ENCODE measurements around the gene C5orf47.

The C5orf47 gene

DNA sequence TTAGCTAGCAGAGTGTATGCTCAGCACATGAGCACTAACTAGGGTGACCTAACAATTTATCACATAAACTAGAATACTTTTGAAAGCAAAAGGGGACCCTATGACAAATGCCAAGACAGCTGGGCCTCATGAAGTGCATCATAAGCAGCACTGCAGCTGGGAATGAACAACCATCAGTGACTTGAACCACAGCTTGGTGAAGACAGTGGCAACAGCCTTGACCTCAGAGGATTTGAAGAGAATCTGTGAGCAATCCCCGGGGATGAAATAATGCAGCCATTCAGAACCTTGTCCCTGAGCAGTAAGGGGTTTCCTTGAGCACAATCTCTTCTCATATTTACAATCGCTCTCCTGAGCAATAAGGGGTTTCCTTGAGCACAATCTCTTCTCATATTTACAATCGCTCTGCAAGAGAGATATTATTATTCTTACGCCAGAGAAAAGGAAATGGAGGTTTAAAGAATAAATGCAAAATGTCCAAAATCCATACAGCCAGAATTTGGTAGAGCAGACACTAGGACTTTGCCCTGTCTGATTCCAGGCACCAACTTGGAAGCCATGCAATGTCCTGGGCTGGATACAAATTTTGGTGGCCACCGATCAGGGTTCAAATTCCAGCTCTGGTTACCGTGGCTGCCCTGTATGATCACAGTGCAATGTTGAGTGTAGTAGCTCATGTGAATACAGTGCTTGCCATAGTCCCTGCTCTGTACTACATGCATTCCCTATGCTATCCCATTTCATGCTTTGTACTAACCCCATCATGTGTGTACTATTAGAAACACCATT lies 55.7 kb downstream of the C5orf47 start:
- DNase-seq (ENCODE audit: low read depth, low spot score) = no peak

DNA sequence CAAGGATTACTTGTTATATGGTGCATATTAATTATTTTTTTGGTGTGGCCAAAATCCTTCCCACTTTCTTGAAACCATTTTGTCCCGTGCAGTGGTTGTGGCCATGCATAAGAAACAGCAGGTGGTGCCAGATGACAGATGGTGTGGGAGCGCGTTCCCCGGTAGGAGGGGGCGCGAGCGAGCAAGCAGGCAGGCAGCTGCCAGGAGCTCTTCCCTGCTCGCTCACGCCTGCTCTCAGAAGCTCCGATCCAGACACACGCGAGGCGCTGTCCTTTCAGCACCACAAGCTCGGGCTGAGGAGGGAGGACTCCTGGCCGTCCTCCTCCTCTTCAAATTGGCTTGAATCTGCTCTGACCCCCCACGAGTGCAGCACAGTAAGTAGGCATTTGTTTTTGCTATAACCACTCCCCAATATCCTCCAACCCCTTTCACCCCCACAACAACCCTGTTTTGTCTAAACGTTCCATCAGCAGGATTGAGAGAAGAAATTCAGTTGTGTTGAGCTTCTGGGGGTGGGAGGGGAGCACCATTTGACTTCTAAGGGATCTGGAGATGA lies 56.6 kb downstream of the C5orf47 start, which contains the start of gene NSG2:
TSS of gene NSG2 (plus strand) at position 237 of the 556 bp plus-strand sequence. CDS start 1,050 bp downstream, outside the sequence.
- DNase-seq (ENCODE audit: low read depth, low spot score) = peak; percentile 5

DNA sequence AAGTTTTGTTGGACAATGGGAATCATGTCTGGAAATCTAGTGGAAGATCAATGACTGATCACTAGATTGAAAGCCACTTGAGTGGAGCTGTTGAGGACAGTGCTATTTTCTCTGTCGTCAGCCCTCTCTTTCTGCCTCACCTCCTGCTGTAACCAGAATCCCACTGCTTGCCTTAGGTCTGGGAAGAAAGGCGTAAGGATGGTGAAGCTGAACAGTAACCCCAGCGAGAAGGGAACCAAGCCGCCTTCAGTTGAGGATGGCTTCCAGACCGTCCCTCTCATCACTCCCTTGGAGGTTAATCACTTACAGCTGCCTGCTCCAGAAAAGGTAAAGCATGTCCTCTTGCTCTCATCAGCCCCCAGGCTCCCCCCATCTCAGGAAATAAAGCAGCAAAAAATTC lies 57.6 kb downstream of the C5orf47 start:
- DNase-seq (ENCODE audit: low read depth, low spot score) = no peak

DNA sequence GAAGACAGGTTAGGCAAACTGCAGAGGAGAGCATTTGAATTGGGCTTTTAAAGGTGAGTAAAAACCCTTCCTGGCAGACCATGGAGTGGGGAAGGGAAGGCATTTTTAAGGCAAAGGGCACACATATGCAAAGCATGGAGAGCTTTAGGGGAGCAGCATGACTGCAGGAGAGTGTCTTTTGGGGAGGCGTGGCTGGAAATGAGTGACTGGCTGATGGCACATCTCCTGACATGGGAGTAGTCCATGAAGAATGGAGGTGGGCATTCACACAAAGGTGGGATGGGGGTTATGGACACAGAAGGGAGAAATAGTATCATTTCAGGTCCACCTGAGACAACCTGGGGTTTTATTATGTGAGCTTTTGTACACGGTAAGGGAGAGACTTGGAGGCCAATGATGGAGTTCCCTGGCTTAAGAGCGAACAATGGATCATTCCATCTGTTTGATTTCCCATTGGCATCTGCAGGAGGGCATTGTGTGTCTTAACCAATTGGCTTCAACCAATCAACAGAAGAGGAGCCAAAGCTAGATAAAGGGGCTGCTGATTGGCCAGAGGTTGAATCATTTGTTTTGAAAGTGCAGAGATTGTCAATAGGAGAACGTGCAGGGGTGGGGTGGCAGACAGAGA lies 58.6 kb downstream of the C5orf47 start:
- DNase-seq (ENCODE audit: low read depth, low spot score) = no peak

DNA sequence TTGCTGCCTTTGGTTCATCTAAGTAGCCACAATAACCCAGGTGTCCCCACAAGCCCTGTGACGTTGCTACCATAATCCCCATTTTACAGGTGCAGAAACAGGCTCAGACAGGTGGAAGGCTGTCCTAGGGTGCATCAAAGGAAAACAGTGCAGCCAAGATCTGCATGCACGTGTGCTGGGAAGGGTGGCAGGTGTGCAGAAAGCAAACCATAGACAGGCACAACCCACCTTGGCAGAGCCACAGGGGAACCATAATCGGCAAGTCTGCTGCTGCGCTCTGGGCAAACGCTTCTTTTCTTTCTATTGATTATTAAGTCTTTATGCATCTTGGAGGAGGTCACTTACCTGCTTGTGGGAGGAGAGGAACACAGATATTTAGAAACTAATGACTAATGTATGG lies 63.7 kb downstream of the C5orf47 start:
- no peak for DNase-seq (ENCODE audit: low read depth, low spot score)

DNA sequence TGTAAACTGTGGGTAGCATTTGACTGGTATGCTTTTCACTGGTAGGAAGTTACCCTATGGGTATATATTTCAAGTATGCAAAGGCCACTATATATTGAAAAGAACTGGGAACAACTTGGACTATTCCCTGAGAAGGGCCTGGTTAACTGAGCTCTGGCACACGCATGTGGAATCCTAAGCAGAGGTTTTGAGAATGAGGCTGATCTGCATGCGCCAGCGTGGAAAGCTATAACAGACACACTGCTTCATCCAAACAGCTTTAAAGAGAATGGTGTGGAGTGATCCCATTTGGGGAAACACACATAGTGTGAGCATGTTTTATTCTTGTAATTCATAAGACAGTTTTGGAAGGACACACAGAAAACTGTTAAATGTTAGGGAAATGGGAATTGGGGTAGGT lies 64.9 kb downstream of the C5orf47 start:
- no peak for DNase-seq (ENCODE audit: low read depth, low spot score)
